ENCODE data around the gene PRPF40A.

DNA sequence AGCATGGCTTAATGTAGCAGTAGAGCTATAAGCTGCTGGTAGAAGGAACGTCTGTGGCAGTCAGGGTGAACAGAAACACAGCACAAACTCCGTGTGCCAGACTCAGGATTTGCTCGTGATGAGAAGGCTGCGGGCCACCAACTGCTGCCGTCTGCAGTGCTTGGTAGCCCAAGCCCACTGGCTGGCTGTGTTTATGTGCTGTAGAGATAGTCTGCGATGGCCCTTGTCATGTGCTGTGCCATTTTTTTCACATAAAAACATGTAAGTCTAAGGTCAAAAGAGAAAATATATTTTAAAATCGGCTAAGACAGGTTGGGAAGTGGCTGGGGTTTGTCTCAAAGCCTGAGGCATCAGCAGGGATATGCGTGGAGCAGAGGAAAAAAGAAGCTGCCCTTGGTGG, 78.7 kb downstream of the PRPF40A start:
- TF ChIP-seq POLR2A (IDR thresholded peaks at IDR 0.05; ENCODE audit: low read depth, low read length): no peak
- no peak for TF ChIP-seq TAF1 (IDR thresholded peaks at IDR 0.05; ENCODE audit: borderline replicate concordance, low read depth, low read length)

Measured in GM12892 (cell line).